Endodermal cell (in vitro differentiated cells): Measurements from ENCODE around the gene GRID1. TPM values are rescaled to one million over a fixed set of nuclear protein-coding genes. Genes with fewer than 3 reads are reported as not detected.
A peak's percentile ranks its signal among the peaks of the same experiment; 100 is the strongest.

Experiments used
- DNase-seq: peaks from one replicate; pipeline ENCODE4 v3.0.0-alpha.2; 2017
- H3K27ac ChIP-seq: 2 replicates; pipeline ENCODE4 v1.5.1; 2013; ENCODE audit warnings: mild to moderate bottlenecking, low read depth, low read length, moderate library complexity
- H3K27me3 ChIP-seq: 2 replicates; pipeline ENCODE4 v1.6.1; 2013; ENCODE audit warnings: mild to moderate bottlenecking, low read length, moderate library complexity; ENCODE audit not compliant: insufficient read depth, control insufficient read depth, poor library complexity, severe bottlenecking
- H3K36me3 ChIP-seq: 2 replicates; pipeline ENCODE4 v1.7.0; 2013; ENCODE audit warnings: mild to moderate bottlenecking, low read length, moderate library complexity; ENCODE audit not compliant: control insufficient read depth, insufficient read depth
- H3K4me1 ChIP-seq: one replicate; pipeline ENCODE4 v1.7.0; 2013; ENCODE audit warnings: low read length; ENCODE audit not compliant: control insufficient read depth, insufficient read depth
- H3K4me3 ChIP-seq: 2 replicates; pipeline ENCODE4 v1.5.1; 2013; ENCODE audit warnings: mild to moderate bottlenecking, low read length, moderate library complexity
- H3K9ac ChIP-seq: 2 replicates; pipeline ENCODE4 v1.6.1; 2013; ENCODE audit warnings: mild to moderate bottlenecking, low read length, moderate library complexity; ENCODE audit not compliant: poor library complexity, severe bottlenecking; ENCODE audit errors: extremely low read depth
- H3K9me3 ChIP-seq: 2 replicates; pipeline ENCODE4 v1.6.1; 2013; ENCODE audit warnings: mild to moderate bottlenecking, low read length, moderate library complexity; ENCODE audit not compliant: control insufficient read depth
- H3K27ac Mint-ChIP-seq: 2 replicates; pipeline ENCODE4 v1.8.0; 2020; ENCODE audit warnings: mixed read lengths
- H3K27me3 Mint-ChIP-seq: 2 replicates; pipeline ENCODE4 v1.8.0; 2021; ENCODE audit warnings: mild to moderate bottlenecking, mixed read lengths; ENCODE audit not compliant: insufficient read depth
- H3K36me3 Mint-ChIP-seq: 2 replicates; pipeline ENCODE4 v1.8.0; 2020; ENCODE audit warnings: low read depth, mixed read lengths
- H3K4me1 Mint-ChIP-seq: 2 replicates; pipeline ENCODE4 v1.8.0; 2020; ENCODE audit warnings: mixed read lengths
- H3K4me3 Mint-ChIP-seq: 2 replicates; pipeline ENCODE4 v1.8.0; 2020; ENCODE audit warnings: mild to moderate bottlenecking, moderate library complexity, mixed read lengths
- H3K9me3 Mint-ChIP-seq: 2 replicates; pipeline ENCODE4 v1.8.0; 2020; ENCODE audit warnings: mild to moderate bottlenecking, mixed read lengths
- WGBS, 2 experiments: methylation state at CpG; one replicate each; pipeline versions ENCODE4 v1.1.5 to v1.1.7; 2013; ENCODE audit warnings: missing lambda C conversion rate in 2 of 2, mixed read lengths in 1 of 2; ENCODE audit not compliant: insufficient coverage in 1 of 2, insufficient read length in 1 of 2; 5-methylcytosine and 5-hydroxymethylcytosine counted together
- total RNA-seq, 2 donors: library from RNA; stranded (reverse); fragmentation: NEBNext Ultra II Directional in 1 of 2; extraction: Animal tissue kit (Norgen Biotek cat#: 25700) in 1 of 2; gene quantifications; 2 replicates in 1 of 2; 3 replicates in 1 of 2; pipeline ENCODE4 v1.2.1, GENCODE V29; 2021
- TF ChIP-seq, protein P1 (sequence below): fragments of 200-600 bp; sonication (generic); conservative IDR thresholded peaks from 2 replicates; pipeline ENCODE4 v1.5.0; 2021; ENCODE audit warnings: antibody characterized with exemption, mild to moderate bottlenecking

Gene GRID1
- total RNA-seq, 2 donors from 2014 or later = 0.13 to 0.53 TPM

DNA sequence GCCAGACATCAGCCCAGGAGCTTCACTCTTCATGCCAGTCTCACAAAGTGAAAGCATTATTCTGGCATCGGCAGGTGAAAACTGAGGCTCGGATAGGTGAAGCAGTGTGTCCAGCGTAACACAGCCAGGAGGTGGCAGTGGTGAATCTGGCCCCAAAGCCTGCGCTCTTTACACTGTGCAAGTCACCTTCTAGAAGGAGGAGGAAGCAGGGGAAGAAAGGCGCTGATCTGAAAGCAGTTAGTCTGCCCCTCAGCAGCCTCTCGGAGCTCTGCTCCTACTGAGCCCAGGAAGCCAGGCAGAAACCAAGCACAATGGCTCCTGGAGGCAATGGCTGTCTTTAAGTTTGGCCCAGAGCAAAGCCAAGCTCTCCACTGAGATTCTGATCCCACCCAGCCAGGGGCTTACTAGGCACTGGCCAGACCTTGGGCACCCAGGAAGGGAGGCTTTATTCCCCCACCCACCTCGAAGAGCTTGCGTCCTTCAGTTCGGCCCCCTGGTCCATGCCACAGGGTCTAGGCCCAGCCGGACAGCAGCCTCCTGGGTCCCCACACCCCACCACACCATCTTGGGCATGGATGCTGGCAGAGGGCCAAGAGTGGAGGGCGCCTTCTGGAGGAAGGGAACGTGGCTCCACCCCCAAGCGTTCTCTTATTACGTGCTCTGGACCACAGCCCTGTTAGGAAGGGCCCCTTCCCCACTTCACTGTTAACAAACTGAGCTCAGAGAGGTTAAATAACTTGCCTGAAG lies 104.5 kb downstream of the GRID1 start:
- peaks cover 2% of the 10 kb centered on the region for H3K9me3 Mint-ChIP-seq
- H3K9me3 ChIP-seq = peaks cover 5% of the 10 kb centered on the region
- no peak overlapping the region for H3K9ac ChIP-seq
- peaks cover 10% of the 10 kb centered on the region for H3K4me1 ChIP-seq
- H3K4me3 Mint-ChIP-seq = no peak overlapping the region
- H3K36me3 Mint-ChIP-seq = no peaks in the 10 kb centered on the region
- H3K27ac ChIP-seq = no peak overlapping the region
- H3K27me3 ChIP-seq = no peaks in the 10 kb centered on the region
- peak; percentile 84 for DNase-seq
- 74 to 86% methylated on average over 10 to 14 of the region's 14 CpGs for WGBS, 2 experiments
- peaks cover 18% of the 10 kb centered on the region for H3K27me3 Mint-ChIP-seq
- no peak overlapping the region for H3K27ac Mint-ChIP-seq
- H3K36me3 ChIP-seq = no peaks in the 10 kb centered on the region
- peaks cover 17% of the 10 kb centered on the region for H3K4me1 Mint-ChIP-seq
- H3K4me3 ChIP-seq = no peak overlapping the region
- TF ChIP-seq, protein P1, sequence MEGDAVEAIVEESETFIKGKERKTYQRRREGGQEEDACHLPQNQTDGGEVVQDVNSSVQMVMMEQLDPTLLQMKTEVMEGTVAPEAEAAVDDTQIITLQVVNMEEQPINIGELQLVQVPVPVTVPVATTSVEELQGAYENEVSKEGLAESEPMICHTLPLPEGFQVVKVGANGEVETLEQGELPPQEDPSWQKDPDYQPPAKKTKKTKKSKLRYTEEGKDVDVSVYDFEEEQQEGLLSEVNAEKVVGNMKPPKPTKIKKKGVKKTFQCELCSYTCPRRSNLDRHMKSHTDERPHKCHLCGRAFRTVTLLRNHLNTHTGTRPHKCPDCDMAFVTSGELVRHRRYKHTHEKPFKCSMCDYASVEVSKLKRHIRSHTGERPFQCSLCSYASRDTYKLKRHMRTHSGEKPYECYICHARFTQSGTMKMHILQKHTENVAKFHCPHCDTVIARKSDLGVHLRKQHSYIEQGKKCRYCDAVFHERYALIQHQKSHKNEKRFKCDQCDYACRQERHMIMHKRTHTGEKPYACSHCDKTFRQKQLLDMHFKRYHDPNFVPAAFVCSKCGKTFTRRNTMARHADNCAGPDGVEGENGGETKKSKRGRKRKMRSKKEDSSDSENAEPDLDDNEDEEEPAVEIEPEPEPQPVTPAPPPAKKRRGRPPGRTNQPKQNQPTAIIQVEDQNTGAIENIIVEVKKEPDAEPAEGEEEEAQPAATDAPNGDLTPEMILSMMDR = peak; percentile 76

DNA sequence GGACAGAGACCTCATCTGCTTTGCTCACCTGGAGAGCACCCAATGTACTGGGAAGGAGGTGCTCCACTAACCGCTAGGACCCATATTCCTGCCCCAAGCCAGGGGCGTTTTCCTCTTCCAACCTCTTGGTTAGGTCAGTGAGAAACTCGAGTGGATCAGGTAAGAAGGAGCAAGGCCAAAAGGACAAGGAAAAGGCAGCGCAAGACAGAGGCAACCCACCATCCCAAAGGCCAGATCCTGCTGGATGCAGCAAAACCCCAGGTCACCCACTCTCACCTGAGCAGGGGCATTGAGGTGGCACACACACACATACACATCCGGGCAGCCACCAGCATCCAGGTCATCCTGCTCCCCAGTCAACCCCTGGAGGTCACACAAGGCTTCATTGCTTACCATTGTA lies 105.1 kb downstream of the GRID1 start:
- H3K4me1 Mint-ChIP-seq = peaks cover 24% of the 10 kb centered on the region
- Histone ChIP-seq H3K36me3 (no peaks in the 10 kb centered on the region), H3K9ac (no peak overlapping the region), H3K27ac (no peak overlapping the region), H3K4me1 (peaks cover 11% of the 10 kb centered on the region), H3K4me3 (no peak overlapping the region), H3K27me3 (no peaks in the 10 kb centered on the region), H3K9me3 (peaks cover 5% of the 10 kb centered on the region)
- peaks cover 18% of the 10 kb centered on the region for H3K27me3 Mint-ChIP-seq
- no peaks in the 10 kb centered on the region for H3K36me3 Mint-ChIP-seq
- 90 to 93% methylated on average over 3 to 5 of the region's 5 CpGs for WGBS, 2 experiments
- peaks cover 2% of the 10 kb centered on the region for H3K9me3 Mint-ChIP-seq
- no peak overlapping the region for H3K4me3 Mint-ChIP-seq
- no peak for DNase-seq
- TF ChIP-seq, protein P1 = no peak
- H3K27ac Mint-ChIP-seq = no peak overlapping the region

DNA sequence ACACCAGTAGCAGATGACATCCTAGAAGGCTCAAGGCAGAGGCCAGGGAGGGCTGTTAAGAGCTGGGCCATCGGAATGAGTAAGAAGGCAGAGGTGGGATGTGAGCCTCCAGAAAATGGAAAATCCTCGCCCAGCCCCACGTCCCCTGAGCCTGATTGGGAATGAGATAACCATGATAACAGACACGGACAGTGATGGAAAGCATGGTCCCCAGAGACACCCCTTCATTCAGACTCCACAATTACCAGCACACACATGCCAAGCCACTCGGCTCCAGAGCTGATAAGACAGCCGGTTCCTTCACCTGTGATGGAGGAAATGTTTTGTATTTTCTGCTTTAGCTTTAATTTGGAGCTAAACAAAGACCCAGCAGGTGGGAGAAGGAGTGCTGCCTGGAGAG lies 106.0 kb downstream of the GRID1 start:
- no peak overlapping the region for H3K27ac ChIP-seq
- DNase-seq = peak; percentile 38
- peaks cover 11% of the 10 kb centered on the region for H3K4me1 ChIP-seq
- Mint-ChIP-seq H3K4me1 (peaks cover 25% of the 10 kb centered on the region), H3K4me3 (no peak overlapping the region), H3K9me3 (peaks cover 2% of the 10 kb centered on the region), H3K36me3 (no peaks in the 10 kb centered on the region), H3K27me3 (peaks cover 11% of the 10 kb centered on the region), H3K27ac (no peak overlapping the region)
- 75 to 77% methylated on average over 4 to 6 of the region's 6 CpGs for WGBS, 2 experiments
- peaks cover 5% of the 10 kb centered on the region for H3K9me3 ChIP-seq
- no peaks in the 10 kb centered on the region for H3K27me3 ChIP-seq
- no peak overlapping the region for H3K4me3 ChIP-seq
- H3K36me3 ChIP-seq = no peaks in the 10 kb centered on the region
- no peak overlapping the region for H3K9ac ChIP-seq
- TF ChIP-seq, protein P1 = no peak
